ENCODE results near the gene DDX50. TPM values are rescaled to one million over a fixed set of nuclear protein-coding genes. Genes with fewer than 3 reads are reported as not detected.

Gene DDX50
- total RNA-seq, 1 donor from 2014 or later: 34.7 TPM

GRCh38 chr10:68876246-68877138, 24.6 kb upstream of the DDX50 start:
- H3K36me3 ChIP-seq (ENCODE audit: control insufficient read depth, insufficient read depth, low read length): no peaks in the 10 kb centered on the region
- TF ChIP-seq CTCF (IDR thresholded peaks at IDR 0.05; ENCODE audit: insufficient read depth, low read length, poor library complexity, severe bottlenecking): no peak
- no peak overlapping the region for H3K4me3 ChIP-seq (ENCODE audit: low read depth, low read length)
- no peak for DNase-seq (ENCODE audit: low read depth)
- no peaks in the 10 kb centered on the region for H3K27me3 ChIP-seq (ENCODE audit: control insufficient read depth, insufficient read depth, low read length)

- Histone ChIP-seq H3K4me3 (ENCODE audit: low read depth, low read length) (no peak overlapping the region), H3K36me3 (ENCODE audit: control insufficient read depth, insufficient read depth, low read length) (no peaks in the 10 kb centered on the region), H3K27me3 (ENCODE audit: control insufficient read depth, insufficient read depth, low read length) (no peaks in the 10 kb centered on the region)
- no peak for DNase-seq (ENCODE audit: low read depth)
- no peak for TF ChIP-seq CTCF (IDR thresholded peaks at IDR 0.05; ENCODE audit: insufficient read depth, low read length, poor library complexity, severe bottlenecking)
Observed at GRCh38 chr10:68877482-68878110, 23.5 kb upstream of the DDX50 start.

DNA sequence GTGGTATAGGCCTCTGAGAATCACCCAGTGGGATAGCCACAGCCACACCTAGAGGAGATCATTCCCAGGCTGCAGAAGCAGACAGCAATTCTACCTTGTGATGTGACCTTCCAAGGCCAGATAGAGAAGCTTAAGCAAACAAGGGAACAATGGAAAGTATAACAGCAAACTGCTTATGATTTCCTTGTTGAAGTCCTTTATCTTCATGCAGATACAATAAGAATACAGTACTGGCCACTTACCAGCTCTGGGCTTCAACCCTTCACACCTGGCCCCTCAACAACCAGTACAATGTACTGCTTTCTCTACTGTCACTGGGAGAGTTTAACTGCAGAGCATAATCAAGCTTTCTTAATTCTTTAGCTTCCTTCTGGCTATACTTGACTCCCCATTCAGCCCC, 22.6 kb upstream of the DDX50 start:
- no peak for DNase-seq (ENCODE audit: low read depth)
- no peak for TF ChIP-seq CTCF (IDR thresholded peaks at IDR 0.05; ENCODE audit: insufficient read depth, low read length, poor library complexity, severe bottlenecking)
- Histone ChIP-seq H3K4me3 (ENCODE audit: low read depth, low read length) (no peak overlapping the region), H3K36me3 (ENCODE audit: control insufficient read depth, insufficient read depth, low read length) (no peaks in the 10 kb centered on the region), H3K27me3 (ENCODE audit: control insufficient read depth, insufficient read depth, low read length) (no peaks in the 10 kb centered on the region)

DNA sequence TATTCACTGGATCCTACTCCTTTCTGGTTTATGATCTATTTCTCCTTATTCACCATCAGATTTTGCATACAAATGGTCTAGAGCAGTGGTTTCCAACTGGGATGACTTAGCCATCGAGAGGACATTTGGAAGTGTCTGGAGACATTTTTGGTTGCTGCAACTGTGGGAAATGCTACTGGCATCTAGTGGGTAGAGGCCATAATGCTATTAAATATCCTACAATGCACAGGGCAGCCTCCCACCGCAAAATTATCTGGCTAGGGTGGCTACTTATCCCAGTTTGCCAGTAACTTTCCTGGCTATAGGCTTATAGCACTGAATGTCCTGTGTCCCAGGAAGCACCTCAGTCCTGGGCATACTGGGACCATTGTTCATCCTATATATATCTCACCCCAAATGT, 21.5 kb upstream of the DDX50 start:
- no peak for DNase-seq (ENCODE audit: low read depth)
- H3K36me3 ChIP-seq (ENCODE audit: control insufficient read depth, insufficient read depth, low read length): no peaks in the 10 kb centered on the region
- no peak overlapping the region for H3K4me3 ChIP-seq (ENCODE audit: low read depth, low read length)
- TF ChIP-seq CTCF (IDR thresholded peaks at IDR 0.05; ENCODE audit: insufficient read depth, low read length, poor library complexity, severe bottlenecking): no peak
- no peaks in the 10 kb centered on the region for H3K27me3 ChIP-seq (ENCODE audit: control insufficient read depth, insufficient read depth, low read length)

DNA sequence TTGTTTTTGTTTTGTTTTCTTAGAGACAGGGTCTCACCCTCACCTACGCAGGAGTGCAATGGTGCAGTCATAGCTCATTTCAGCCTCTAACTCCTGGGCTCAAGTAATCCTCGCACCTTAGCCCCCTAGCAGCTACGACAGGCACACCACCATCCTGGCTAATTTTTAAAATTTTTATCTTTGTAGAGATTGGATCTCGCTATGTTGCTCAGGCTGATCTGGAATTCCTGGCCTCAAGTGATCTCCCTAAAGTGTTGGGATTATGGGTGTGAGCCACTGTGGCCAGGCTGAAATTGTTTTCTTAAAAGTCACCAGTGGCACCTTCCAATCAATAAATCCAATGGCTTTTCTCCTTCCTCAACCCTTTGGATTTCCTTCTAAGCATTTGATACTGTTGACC, 20.9 kb upstream of the DDX50 start:
- no peak overlapping the region for H3K4me3 ChIP-seq (ENCODE audit: low read depth, low read length)
- no peak for DNase-seq (ENCODE audit: low read depth)
- no peaks in the 10 kb centered on the region for H3K36me3 ChIP-seq (ENCODE audit: control insufficient read depth, insufficient read depth, low read length)
- no peaks in the 10 kb centered on the region for H3K27me3 ChIP-seq (ENCODE audit: control insufficient read depth, insufficient read depth, low read length)
- TF ChIP-seq CTCF (IDR thresholded peaks at IDR 0.05; ENCODE audit: insufficient read depth, low read length, poor library complexity, severe bottlenecking): no peak
